ENCODE data around the gene HOMER2.

DNA sequence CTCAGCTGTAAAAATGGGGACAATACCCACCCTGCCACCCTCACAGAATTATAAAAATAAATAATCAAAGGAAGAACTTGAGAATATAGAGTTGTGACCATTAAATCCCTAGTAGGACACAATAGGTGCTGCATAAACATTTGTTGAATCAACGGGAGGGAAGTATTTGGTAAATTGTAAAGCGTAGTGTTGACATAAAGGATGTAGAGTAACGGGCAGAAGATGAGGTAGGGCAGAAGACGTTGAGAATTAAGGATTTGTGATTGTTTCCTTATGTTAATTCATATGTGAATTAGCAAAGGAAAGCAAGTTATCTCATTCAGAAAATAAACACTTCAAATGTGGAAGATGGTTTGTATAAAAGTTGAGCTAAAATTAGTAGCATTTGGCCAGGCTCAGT is 40.6 kb upstream of the HOMER2 start:
- TF ChIP-seq, protein P1, sequence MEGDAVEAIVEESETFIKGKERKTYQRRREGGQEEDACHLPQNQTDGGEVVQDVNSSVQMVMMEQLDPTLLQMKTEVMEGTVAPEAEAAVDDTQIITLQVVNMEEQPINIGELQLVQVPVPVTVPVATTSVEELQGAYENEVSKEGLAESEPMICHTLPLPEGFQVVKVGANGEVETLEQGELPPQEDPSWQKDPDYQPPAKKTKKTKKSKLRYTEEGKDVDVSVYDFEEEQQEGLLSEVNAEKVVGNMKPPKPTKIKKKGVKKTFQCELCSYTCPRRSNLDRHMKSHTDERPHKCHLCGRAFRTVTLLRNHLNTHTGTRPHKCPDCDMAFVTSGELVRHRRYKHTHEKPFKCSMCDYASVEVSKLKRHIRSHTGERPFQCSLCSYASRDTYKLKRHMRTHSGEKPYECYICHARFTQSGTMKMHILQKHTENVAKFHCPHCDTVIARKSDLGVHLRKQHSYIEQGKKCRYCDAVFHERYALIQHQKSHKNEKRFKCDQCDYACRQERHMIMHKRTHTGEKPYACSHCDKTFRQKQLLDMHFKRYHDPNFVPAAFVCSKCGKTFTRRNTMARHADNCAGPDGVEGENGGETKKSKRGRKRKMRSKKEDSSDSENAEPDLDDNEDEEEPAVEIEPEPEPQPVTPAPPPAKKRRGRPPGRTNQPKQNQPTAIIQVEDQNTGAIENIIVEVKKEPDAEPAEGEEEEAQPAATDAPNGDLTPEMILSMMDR (IDR thresholded peaks at IDR 0.05), result no peak
- TF ChIP-seq POLR2AphosphoS5 (IDR thresholded peaks at IDR 0.05) (no peak), POLR2A (IDR thresholded peaks at IDR 0.05) (no peak)

Measured in suprapubic skin (tissue), 4 donors.